Measurements from ENCODE around the gene TFDP1.

- no peak for TF ChIP-seq EP300 (IDR thresholded peaks at IDR 0.05)
- TF ChIP-seq CTCF (IDR thresholded peaks at IDR 0.05), result no peak
- TF ChIP-seq POLR2AphosphoS5 (IDR thresholded peaks at IDR 0.05), result no peak
- TF ChIP-seq POLR2A (IDR thresholded peaks at IDR 0.05), result no peak
These were observed 53.7 kb downstream of the TFDP1 start for GRCh38 chr13:113638173-113638746.

All from gastroesophageal sphincter (tissue), 3 donors.